ENCODE results near the gene LHB.
"Not testable (repeated sequence)": the region's sequence is repeated elsewhere in the genome, so short reads cannot be mapped to it uniquely, and the experiment has no call there.

The LHB gene

DNA sequence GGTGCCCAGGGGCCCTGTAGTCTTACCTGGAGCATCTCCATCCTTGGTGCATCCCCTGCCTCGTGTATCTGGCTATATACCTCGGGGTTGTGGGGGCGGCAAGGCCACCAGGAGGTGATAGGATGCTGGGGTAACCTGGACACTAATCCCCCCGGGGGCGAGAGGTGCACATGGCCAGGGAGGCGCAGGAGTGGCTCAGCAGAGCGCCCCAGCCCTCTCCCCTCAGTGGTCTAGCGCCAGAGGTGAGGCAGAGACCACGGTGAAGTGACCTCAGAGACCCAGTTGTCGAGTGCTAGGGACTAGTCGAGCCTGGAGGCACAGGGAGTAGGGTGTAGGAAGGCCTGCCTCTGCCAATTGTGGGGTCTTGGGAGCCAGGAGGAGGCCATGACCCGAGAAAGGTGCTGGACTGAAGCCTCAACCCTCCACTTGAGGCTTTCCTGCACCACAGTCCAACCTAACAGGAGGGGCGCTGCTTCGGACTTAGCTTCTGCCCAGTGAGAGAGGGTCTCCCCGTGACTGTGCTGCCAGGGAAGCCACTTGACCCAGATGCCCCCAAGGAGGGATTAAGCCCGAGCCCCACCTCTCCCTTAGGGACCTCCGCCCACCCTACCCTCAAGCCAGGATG, at the start of gene LHB:
Gene LHB (minus strand): TSS at position 51 of the 625 bp plus-strand sequence. CDS start 10 bp downstream, at position 41.
- no peak for DNase-seq

GRCh38 chr19:49065905-49066512, 49.1 kb upstream of the LHB start:
- no peak for DNase-seq

- DNase-seq, result peak; percentile 95
Measured at GRCh38 chr19:49064768-49065611, 48.1 kb upstream of the LHB start, which contains the start of gene NTF4. Gene NTF4 (minus strand): TSS chr19:49064818. CDS start chr19:49061997, 2,821 bp downstream.

DNA sequence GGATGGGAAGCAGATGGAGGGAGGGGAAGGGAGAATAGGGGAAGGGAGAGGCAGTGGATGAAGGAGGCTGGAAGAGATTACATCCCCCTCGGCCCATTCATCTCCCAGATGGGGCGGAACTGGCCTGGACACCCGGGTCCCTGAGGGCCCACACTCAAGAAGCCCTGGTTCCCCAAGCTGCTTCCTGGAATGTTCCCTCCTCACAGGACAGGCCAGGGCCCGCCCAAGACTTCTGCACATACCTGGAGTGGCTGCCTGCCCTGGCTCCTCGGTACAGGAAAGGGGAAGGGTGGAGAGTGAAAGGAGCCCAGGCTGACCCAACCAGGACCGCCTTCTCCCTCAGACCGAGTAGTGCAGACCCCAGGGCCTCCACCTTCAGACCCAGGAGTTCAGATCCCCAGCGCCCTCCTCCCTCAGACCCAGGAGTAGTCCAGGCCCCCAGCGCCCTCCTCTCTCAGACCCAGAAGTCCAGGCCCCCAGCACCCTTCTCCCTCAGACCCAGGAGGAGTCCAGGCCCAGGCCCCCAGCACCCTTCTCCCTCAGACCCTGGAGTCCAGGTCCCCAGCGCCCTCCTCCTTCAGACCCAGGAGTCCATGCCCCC, 47.2 kb upstream of the LHB start:
- peak; percentile 84 for DNase-seq

GRCh38 chr19:49061445-49061844, 44.6 kb upstream of the LHB start:
- DNase-seq, result no peak

GRCh38 chr19:49061000-49061399, 44.1 kb upstream of the LHB start:
- no peak for DNase-seq

- no peak for DNase-seq
Measured at GRCh38 chr19:49059053-49059452, 42.2 kb upstream of the LHB start.

GRCh38 chr19:49058562-49058961, 41.7 kb upstream of the LHB start:
- peak; percentile 63 for DNase-seq

GRCh38 chr19:49057636-49058234, 40.8 kb upstream of the LHB start, which contains the start of gene CGB7:
Gene CGB7 (minus strand): TSS chr19:49057749. CDS start chr19:49055375, 2,374 bp downstream.
- DNase-seq, result peak; percentile 91

DNA sequence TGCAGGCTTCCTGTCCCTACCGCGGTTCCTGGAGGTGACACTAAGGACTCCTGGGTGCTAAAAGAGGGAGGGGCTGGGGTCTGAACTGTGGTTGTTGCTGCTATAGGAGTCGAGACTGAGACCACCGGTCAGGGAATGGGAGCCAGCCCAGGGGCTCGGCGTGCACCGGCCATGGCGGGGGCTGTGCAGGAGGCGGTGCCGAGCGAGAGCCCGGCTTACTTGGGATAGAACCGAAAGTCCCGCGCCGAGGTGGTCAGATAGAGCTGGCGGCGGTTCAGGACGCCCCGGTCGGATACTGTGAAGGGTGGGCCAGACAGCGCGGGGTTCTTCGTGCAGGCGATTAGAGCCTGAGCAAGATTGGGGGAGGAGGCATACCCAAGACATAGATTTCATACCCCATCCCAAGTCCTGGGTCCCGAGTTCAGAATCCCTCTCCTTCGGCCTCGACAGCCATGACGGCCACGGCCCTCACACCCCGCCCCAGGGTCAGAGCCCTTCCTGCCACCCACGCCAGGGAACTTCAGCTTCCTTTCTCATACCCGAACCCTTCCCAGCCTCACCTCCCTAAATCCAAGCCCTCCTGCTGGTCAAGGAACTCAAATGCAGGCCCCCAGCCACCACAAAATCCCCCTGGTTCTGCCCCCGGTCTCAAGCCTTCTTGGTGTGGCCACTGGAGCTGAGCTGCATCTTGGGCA, 40.2 kb upstream of the LHB start:
- not testable (repeated sequence) for DNase-seq

DNA sequence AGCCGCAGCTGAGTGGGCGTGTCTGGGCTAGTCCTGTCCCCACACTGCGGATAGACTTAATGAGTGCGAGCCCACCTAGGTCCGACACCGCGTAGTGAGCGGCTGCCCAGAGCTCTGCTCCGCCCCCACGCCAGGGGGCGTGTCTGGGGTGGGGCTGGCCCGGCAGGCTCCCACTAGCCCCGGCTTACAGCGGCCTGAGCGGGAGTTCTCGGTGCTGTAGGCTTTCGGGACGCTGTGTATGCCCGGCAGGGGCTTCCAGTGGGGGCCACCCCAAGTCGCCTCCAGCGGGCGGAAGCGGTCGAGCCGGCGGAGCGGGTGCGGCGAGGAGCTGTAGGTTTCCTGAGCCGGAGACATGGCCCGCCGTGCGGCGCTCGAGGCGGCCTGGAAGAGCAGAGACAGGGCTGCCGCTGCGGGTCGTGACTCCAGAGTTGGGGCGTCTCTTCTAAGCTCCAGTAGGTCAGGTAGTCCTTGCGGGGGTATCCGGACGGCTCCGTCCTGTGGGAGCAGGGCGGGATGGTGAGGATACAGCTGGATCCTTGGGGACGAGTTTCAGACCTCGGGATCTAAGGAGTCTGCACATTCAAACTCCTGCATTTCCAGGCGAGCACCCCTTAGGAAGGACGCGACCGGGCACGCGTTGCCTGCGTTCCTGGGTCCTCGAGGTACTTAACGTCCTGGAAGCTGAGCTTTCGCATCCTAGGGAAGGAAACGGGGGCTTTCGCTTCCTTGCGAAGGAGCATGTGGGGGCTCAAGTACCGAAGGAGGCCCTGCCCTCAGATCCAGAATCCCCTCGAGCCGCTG, 39.4 kb upstream of the LHB start:
- DNase-seq, result peak; percentile 87

DNA sequence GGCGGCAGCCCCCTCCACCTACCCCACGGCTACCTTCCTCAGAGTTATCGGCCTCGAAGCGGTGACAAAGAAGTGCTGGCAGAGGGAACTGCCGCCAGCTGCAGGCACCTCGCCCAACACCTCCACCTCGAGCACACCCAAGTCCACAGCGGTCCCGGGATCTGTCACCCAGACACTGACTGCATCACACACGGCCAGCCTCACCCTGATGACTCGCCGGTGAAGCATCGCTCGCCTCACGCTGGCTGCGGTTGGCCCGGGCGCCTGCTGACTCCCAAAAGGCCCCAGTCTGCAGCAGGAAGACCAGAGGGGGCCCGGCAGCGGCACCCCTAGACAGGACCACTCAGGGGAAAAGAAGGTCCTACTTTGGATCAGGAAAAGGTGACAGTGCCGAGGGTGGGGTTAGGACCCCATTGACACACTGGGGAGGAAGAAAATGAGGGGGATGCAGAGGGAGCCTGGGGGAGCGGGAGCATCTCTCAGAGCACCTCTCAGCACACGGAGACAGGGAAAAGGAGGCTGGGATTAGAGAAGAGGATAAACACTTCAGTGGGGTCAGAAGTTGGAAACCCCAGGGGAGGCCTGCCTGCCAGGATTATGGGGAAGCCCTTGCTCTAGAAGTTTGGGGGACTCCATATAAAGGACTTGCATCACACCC, 33.6 kb upstream of the LHB start:
- peak; percentile 89 for DNase-seq

GRCh38 chr19:49049834-49050233, 32.9 kb upstream of the LHB start:
- not testable (repeated sequence) for DNase-seq

- not testable (repeated sequence) for DNase-seq
Measured at GRCh38 chr19:49049011-49049410, 32.1 kb upstream of the LHB start, which contains the start of gene CGB8. Gene CGB8 (minus strand): TSS chr19:49049111. CDS start chr19:49048739, 372 bp downstream.

DNA sequence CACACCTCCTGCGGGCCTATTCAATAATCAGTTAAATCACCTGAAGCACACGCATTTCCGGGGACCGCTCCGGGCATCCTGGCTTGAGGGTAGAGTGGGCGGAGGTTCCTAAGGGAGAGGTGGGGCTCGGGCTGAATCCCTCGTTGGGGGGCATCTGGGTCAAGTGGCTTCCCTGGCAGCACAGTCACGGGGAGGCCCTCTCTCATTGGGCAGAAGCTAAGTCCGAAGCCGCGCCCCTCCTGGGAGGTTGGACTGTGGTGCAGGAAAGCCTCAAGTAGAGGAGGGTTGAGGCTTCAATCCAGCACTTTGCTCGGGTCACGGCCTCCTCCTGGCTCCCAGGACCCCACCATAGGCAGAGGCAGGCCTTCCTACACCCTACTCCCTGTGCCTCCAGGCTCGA, 26.7 kb upstream of the LHB start, which contains the start of gene CGB5:
Gene CGB5 (plus strand): TSS at position 301 of the 400 bp plus-strand sequence. CDS start 362 bp downstream, outside the sequence.
- DNase-seq, result not testable (repeated sequence)

DNA sequence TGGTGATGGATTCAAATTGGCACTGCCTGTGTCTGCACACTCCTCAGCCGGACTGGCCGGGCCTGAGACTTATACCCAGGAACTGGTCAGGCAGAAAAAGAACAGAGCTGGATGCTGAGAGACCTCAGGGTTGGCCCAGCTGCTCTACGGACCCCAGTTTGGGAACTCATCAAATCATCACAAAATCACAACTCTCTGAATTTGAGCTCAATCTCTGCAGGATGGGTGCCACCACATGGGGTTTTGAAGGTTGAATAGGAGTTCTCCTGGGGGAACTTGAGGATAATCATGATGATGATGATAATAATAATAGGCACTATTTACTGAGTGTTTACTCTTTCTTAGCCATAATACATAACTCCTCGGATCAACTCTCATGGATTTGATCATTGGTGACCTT, 25.8 kb upstream of the LHB start:
- not testable (repeated sequence) for DNase-seq

- DNase-seq, result peak; percentile 75
Measured at GRCh38 chr19:49042177-49042576, 25.3 kb upstream of the LHB start.

GRCh38 chr19:49039736-49040135, 22.8 kb upstream of the LHB start:
- not testable (repeated sequence) for DNase-seq

GRCh38 chr19:49038557-49039276, 21.8 kb upstream of the LHB start:
- not testable (repeated sequence) for DNase-seq

GRCh38 chr19:49038111-49038510, 21.2 kb upstream of the LHB start:
- not testable (repeated sequence) for DNase-seq

Data from islet precursor cell (in vitro differentiated cells).